IPS-18a (cell line): ENCODE measurements around the gene PIGN.
"Not testable (repeated sequence)": the region's sequence is repeated elsewhere in the genome, so short reads cannot be mapped to it uniquely, and the experiment has no call there.

Source experiments
- H3K27ac ChIP-seq: one replicate; pipeline ENCODE4 v1.5.1; 2013; ENCODE audit warnings: low read length
- H3K27me3 ChIP-seq: one replicate; pipeline ENCODE4 v1.6.1; 2013; ENCODE audit warnings: mild to moderate bottlenecking, low read length; ENCODE audit not compliant: control insufficient read depth, insufficient read depth
- H3K36me3 ChIP-seq: one replicate; pipeline ENCODE4 v1.6.1; 2013; ENCODE audit warnings: low read depth, low read length; ENCODE audit not compliant: control insufficient read depth
- H3K4me1 ChIP-seq: one replicate; pipeline ENCODE4 v1.6.1; 2013; ENCODE audit warnings: low read depth, low read length; ENCODE audit not compliant: control insufficient read depth
- H3K4me3 ChIP-seq: one replicate; pipeline ENCODE4 v1.5.1; 2013; ENCODE audit warnings: low read length
- H3K9ac ChIP-seq: one replicate; pipeline ENCODE4 v1.6.1; 2013; ENCODE audit warnings: mild to moderate bottlenecking, low read length, moderate library complexity
- H3K9me3 ChIP-seq: one replicate; pipeline ENCODE4 v1.6.1; 2013; ENCODE audit warnings: low read depth, low read length; ENCODE audit not compliant: control insufficient read depth

Gene PIGN

GRCh38 chr18:62045316-62045715, 141.5 kb downstream of the PIGN start:
- Histone ChIP-seq H3K27ac (no peak overlapping the region), H3K4me1 (no peaks in the 10 kb centered on the region), H3K9me3 (no peaks in the 10 kb centered on the region), H3K4me3 (no peak overlapping the region), H3K9ac (no peak overlapping the region), H3K27me3 (no peaks in the 10 kb centered on the region), H3K36me3 (no peaks in the 10 kb centered on the region)

- Histone ChIP-seq H3K4me1 (no peaks in the 10 kb centered on the region), H3K9ac (no peak overlapping the region), H3K36me3 (no peaks in the 10 kb centered on the region), H3K27ac (no peak overlapping the region), H3K4me3 (no peak overlapping the region), H3K9me3 (no peaks in the 10 kb centered on the region), H3K27me3 (no peaks in the 10 kb centered on the region)
Measured at GRCh38 chr18:62044490-62045000, 142.3 kb downstream of the PIGN start.

DNA sequence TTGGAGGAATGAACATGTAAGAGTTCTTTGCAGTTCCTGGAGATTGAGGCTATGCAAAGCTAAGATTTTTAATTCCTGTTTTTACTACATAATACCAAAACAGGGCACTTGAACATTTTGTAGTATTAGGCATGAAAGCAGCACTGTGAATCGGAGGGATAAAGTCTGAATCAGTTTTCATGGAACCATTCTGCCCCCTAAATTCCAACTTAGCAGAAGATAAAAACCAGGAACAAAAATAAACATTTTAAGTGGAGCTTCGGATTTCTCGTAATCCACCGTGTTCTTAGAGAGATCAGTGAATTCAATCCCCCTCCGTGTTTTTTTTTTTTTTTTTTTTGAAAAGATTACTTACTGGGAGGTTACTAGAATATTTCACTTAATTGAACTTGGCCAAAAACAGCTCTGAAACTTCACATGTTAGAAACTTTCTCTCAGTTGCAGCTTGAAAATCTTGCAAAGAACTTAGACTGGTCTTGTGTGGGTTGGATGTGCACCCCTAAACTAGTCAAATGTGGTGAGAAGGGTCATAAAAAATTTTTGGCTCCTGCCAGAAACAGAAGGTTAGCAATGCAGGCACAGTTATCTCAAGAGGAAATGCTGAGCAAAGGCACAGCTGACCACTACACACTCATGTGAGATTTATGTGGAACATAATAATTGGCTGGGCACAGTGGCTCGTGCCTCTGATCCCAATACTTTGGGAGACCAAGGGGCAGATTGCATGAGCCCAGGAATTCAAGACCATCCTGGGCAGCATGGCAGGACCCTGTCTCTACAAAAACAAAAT, 148.7 kb downstream of the PIGN start:
- Histone ChIP-seq H3K4me3 (no peak overlapping the region), H3K4me1 (no peaks in the 10 kb centered on the region), H3K27ac (no peak overlapping the region), H3K27me3 (no peaks in the 10 kb centered on the region), H3K9ac (no peak overlapping the region), H3K9me3 (no peaks in the 10 kb centered on the region), H3K36me3 (no peaks in the 10 kb centered on the region)

DNA sequence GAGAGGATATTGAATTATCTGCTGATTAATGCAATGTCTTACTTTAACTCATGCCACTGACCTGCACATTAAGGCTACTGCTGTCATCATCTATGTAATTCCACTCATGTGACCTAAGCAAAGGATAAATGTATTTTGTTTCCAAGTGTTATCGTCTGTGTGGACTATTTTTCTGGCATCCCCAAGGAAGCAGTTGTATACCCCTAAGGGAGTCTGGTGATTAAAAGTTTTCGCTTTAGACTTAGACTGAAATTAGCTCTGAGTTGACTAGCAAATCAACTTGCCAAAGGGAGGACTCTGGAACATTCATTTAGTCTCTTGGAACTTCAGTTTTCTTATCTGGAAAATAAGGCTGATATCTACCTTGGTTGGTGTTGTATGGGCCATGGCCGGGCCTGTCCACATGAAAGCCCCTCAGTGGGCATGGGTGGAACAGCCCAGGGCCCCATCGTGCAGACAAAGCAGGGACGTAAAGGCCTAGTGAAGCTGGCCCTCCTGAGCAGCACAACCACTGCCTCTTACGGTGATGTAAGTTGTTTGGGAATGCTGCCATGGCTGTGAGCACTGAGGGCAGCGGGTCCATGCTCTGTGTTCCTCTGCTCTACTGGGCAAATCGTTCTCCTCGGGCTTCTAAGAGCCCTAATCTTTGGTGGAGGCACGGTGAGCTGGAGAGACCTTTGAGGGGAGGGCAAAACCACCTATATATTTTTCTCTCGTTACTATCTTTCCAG, 149.7 kb downstream of the PIGN start:
- no peak overlapping the region for H3K27ac ChIP-seq
- no peaks in the 10 kb centered on the region for H3K27me3 ChIP-seq
- no peaks in the 10 kb centered on the region for H3K9me3 ChIP-seq
- no peak overlapping the region for H3K4me3 ChIP-seq
- H3K9ac ChIP-seq: no peak overlapping the region
- no peaks in the 10 kb centered on the region for H3K4me1 ChIP-seq
- H3K36me3 ChIP-seq: no peaks in the 10 kb centered on the region

- not testable (repeated sequence) for H3K27me3 ChIP-seq, H3K27ac ChIP-seq, H3K4me3 ChIP-seq, H3K4me1 ChIP-seq, H3K36me3 ChIP-seq, H3K9me3 ChIP-seq, H3K9ac ChIP-seq
Measured at GRCh38 chr18:62034286-62034685, 152.6 kb downstream of the PIGN start.

DNA sequence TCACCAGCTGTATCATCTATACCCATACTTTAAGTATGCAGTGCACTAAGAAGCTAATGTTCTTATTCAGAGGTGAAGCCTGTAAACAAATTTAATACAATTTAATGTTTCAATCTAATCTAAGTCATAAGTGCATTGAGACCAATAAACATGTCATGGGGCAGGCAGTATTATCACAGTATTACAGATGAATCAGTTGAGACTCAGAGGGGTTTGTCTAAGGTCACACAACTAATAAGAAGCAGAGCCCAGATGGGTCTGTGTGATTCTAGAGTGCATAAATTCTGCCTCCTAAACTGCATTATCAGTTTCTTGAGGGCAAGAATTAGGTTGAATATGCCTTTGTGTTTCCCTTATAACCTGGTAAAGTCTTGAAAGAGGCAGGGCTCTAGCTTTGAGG, 153.1 kb downstream of the PIGN start:
- Histone ChIP-seq H3K9ac (no peak overlapping the region), H3K9me3 (no peaks in the 10 kb centered on the region), H3K4me1 (no peaks in the 10 kb centered on the region), H3K36me3 (no peaks in the 10 kb centered on the region), H3K4me3 (no peak overlapping the region), H3K27me3 (no peaks in the 10 kb centered on the region), H3K27ac (no peak overlapping the region)

GRCh38 chr18:62033207-62033606, 153.6 kb downstream of the PIGN start:
- Histone ChIP-seq H3K27ac (no peak overlapping the region), H3K4me1 (peaks cover 3% of the 10 kb centered on the region), H3K4me3 (no peak overlapping the region), H3K9me3 (no peaks in the 10 kb centered on the region), H3K9ac (no peak overlapping the region), H3K27me3 (no peaks in the 10 kb centered on the region), H3K36me3 (no peaks in the 10 kb centered on the region)

DNA sequence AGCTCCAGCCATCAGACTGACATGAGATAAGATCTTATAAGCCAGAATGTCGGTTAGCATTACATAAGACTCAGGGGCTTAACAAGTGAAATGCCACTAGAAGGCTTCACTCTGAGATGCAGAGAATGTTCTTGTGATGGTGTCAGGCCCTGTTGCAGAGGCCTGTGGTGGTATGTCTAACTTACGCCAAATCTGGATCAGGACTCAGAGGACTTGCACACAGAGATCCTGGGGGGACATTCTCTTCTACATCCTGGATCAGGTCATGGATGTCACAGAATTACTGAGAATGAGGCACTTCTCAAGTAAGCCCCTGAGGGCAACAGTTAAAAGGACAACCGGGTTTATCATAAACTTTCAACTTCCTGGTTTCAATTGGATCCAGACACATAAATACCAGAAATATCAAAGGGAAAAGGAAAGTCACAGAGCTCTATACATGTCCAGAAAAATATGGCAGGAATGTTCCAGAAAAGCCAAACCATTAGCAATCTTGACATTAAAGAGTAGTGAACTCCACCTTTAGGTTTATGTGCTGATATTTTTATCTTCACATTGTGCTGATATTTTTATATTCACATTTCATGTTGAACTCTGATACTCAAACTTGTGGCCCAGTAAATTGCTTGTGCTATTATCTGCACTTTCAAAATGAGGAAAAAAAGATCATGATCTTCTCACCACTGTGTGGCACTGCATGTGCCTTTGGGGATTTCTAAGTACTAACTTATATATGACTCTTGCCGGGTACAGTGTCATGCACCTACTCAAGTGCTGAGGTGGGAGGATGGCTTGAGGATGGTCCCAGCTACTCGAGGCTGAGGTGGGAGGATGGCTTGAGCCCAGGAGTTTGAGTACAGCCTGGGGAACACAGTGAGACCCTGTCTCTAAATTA, 156.5 kb downstream of the PIGN start:
- Histone ChIP-seq H3K4me1 (peaks cover 7% of the 10 kb centered on the region), H3K27me3 (no peaks in the 10 kb centered on the region), H3K27ac (no peak overlapping the region), H3K9me3 (no peaks in the 10 kb centered on the region), H3K9ac (no peak overlapping the region), H3K36me3 (no peaks in the 10 kb centered on the region), H3K4me3 (no peak overlapping the region)

DNA sequence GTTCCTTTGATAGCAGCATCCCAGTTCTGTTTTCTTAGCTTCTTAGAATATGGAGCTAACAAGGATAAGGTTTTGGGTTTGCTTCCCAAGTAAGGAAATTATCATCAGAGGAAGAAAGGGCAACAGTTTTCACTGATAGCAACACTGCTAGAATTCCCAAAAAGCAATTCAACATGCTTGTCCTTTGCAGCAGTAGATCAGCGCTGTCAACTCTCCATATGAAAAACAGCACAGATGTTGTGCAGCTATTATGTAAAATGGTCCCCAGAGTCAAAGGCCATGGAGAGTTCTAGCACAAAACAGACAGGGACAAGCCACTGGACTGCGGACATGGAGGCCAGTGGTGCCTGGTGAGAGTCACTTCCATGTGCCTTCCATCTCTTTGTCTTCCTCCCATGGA, 158.1 kb downstream of the PIGN start:
- no peak overlapping the region for H3K27ac ChIP-seq
- no peak overlapping the region for H3K9ac ChIP-seq

GRCh38 chr18:62027914-62028520, 158.8 kb downstream of the PIGN start:
- Histone ChIP-seq H3K27ac (no peak overlapping the region), H3K27me3 (no peaks in the 10 kb centered on the region), H3K9ac (no peak overlapping the region), H3K4me3 (no peak overlapping the region), H3K9me3 (no peaks in the 10 kb centered on the region), H3K4me1 (peaks cover 7% of the 10 kb centered on the region), H3K36me3 (no peaks in the 10 kb centered on the region)

More for the DNA sequence above, 158.1 kb downstream of the PIGN start:
- Histone ChIP-seq H3K9me3 (no peaks in the 10 kb centered on the region), H3K36me3 (no peaks in the 10 kb centered on the region), H3K4me1 (peaks cover 7% of the 10 kb centered on the region), H3K4me3 (no peak overlapping the region), H3K27me3 (no peaks in the 10 kb centered on the region)

DNA sequence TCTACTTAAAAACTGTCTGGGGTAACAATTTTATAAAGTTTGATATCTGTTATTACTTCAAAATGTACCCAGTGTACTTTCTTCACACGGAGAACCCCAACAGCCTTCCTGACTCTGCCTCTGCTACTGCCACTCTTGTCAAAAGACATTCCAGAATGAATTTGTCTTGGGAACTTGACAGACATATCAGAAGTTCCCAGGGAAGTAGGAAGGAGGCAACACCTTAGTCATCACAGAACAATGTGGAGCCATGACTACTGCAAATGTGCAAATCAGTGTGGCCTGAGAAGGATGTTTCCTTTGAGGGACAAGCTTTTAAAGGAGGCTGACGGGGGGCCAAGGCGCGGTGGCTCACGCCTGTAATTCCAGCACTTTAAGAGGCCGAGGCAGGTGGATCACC, 160.3 kb downstream of the PIGN start:
- Histone ChIP-seq H3K4me3 (no peak overlapping the region), H3K27me3 (no peaks in the 10 kb centered on the region), H3K36me3 (no peaks in the 10 kb centered on the region), H3K27ac (no peak overlapping the region), H3K4me1 (peaks cover 7% of the 10 kb centered on the region), H3K9ac (no peak overlapping the region), H3K9me3 (no peaks in the 10 kb centered on the region)
